Breast epithelium (tissue), 4 donors: ENCODE measurements around the gene CCNF. TPM values are rescaled to one million over a fixed set of nuclear protein-coding genes. Genes with fewer than 3 reads are reported as not detected.
A peak's percentile ranks its signal among the peaks of the same experiment; 100 is the strongest.

Experiments
- DNase-seq, 2 donors: peaks; one replicate each; pipeline ENCODE4 v3.0.0-alpha.2; 2019; ENCODE audit warnings: low spot score in 2 of 2
- H3K27ac ChIP-seq, 2 donors: fragments of 200-600 bp; sonication (generic) in 1 of 2; one replicate each; pipeline ENCODE4 v1.5.1; 2016 to 2019; ENCODE audit warnings: mild to moderate bottlenecking in 1 of 2
- H3K27me3 ChIP-seq, 2 donors: fragments of 200-600 bp; sonication (generic) in 1 of 2; one replicate each; pipeline versions ENCODE4 v1.5.1 to v1.6.0; 2017 to 2019; ENCODE audit warnings: control low read depth in 1 of 2, mild to moderate bottlenecking in 1 of 2
- H3K36me3 ChIP-seq: fragments of 200-600 bp; one replicate; pipeline ENCODE4 v1.5.1; 2019
- H3K4me1 ChIP-seq, 2 donors: fragments of 200-600 bp; sonication (generic); one replicate each; pipeline ENCODE4 v1.5.1; 2016 to 2019; ENCODE audit warnings: control low read depth in 1 of 2
- H3K4me3 ChIP-seq, 3 donors: fragments of 200-600 bp; sonication (generic); 1 replicate in 2 of 3; 2 replicates in 1 of 3; pipeline ENCODE4 v1.5.1; 2016 to 2019; ENCODE audit warnings: mild to moderate bottlenecking in 3 of 3, moderate library complexity in 2 of 3
- H3K9me3 ChIP-seq, 2 donors: fragments of 200-600 bp; sonication (generic) in 1 of 2; one replicate each; pipeline ENCODE4 v1.5.1; 2016 to 2019; ENCODE audit warnings: control low read depth in 1 of 2
- POLR2A ChIP-seq: fragments of 450-650 bp; IDR thresholded peaks from one replicate; pipeline ENCODE4 v1.6.1; 2016; ENCODE audit warnings: antibody characterized with exemption, mild to moderate bottlenecking, moderate library complexity
- POLR2AphosphoS5 ChIP-seq, 3 donors: sonication (generic); formaldehyde crosslinking; IDR thresholded peaks; one replicate each; pipeline ENCODE4 v1.6.1; 2017; ENCODE audit warnings: antibody characterized with exemption in 3 of 3
- intact Hi-C: fragments of 100-400 bp; cut with DNase I; formaldehyde crosslinking; loops from one replicate; pipeline ENCODE4 v1.15.1; 2023; ENCODE audit warnings: low total_unique reads
- total RNA-seq, 3 donors: library from RNA; depleted of rRNA; stranded (reverse); fragments of >200 nt; gene quantifications; one replicate each; pipeline ENCODE4 v1.1.0, GENCODE V29; 2016
- TF ChIP-seq, protein P1 (sequence below), 3 donors: fragments of 450-650 bp; IDR thresholded peaks; one replicate each; pipeline ENCODE4 v1.5.1; 2016 to 2017; ENCODE audit warnings: antibody characterized with exemption in 3 of 3, mild to moderate bottlenecking in 3 of 3, moderate library complexity in 3 of 3

CCNF gene
- total RNA-seq, 3 donors from 2014 or later, result 1.6 to 2.9 (median 2.7) TPM

DNA sequence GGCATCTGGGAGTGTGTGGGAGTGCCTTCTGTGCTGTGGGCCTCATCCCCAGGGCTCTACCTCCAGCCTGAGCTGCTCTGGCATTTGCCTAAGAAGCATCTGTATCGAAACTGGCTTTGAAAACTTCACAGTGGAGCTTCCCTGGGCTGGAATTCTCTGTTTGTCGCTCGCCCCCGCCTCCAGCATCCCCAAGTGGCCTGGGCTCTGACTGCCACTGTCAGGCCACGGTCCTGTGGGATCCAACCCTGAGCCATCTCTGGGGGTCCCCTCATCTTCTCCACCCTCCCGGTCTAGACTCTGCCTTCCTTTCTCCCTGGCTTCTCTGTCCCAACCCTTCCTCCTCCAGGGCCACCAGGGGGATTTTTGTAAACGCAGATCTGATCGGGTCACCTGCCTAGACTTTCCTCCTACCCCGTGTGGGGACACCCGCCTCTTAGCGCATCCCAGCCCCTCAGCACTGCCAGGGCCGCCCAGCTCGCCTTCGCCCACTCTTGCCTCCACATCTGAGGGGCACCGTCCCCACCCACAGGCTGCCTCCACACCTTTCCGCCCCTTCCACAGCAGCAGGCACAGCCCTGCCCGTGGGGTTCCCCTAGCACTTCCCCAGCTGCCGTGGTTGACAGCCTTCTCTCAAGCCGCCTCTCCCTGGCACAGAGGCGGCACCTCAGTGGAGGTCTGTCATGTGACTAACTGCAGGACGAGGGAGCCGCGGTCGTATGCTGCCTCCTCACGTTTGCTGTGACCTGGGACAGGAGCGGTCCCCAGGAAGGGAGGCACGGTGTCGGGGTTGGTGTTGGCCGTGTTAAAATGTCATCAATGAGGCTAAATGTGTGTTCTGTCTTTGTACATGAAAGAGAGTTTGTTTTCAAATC is 57.6 kb downstream of the CCNF start:
- H3K4me3 ChIP-seq, result no peak overlapping the region
- peak; percentile 71 to 74 for DNase-seq
- TF ChIP-seq POLR2AphosphoS5 (IDR thresholded peaks at IDR 0.05) (no peak), POLR2A (no peak)
- TF ChIP-seq, protein P1, sequence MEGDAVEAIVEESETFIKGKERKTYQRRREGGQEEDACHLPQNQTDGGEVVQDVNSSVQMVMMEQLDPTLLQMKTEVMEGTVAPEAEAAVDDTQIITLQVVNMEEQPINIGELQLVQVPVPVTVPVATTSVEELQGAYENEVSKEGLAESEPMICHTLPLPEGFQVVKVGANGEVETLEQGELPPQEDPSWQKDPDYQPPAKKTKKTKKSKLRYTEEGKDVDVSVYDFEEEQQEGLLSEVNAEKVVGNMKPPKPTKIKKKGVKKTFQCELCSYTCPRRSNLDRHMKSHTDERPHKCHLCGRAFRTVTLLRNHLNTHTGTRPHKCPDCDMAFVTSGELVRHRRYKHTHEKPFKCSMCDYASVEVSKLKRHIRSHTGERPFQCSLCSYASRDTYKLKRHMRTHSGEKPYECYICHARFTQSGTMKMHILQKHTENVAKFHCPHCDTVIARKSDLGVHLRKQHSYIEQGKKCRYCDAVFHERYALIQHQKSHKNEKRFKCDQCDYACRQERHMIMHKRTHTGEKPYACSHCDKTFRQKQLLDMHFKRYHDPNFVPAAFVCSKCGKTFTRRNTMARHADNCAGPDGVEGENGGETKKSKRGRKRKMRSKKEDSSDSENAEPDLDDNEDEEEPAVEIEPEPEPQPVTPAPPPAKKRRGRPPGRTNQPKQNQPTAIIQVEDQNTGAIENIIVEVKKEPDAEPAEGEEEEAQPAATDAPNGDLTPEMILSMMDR (IDR thresholded peaks at IDR 0.05), result peak in 1 of 3 donors; percentile 16
- no peaks in the 10 kb centered on the region for H3K27me3 ChIP-seq
- intact Hi-C loops, result no loop called here
- no peaks in the 10 kb centered on the region for H3K9me3 ChIP-seq
- H3K4me1 ChIP-seq, result peaks cover 10 to 25% of the 10 kb centered on the region in 2 donors
- H3K36me3 ChIP-seq, result no peaks in the 10 kb centered on the region
- peak overlapping the region; percentile 29 to 90 for H3K27ac ChIP-seq

DNA sequence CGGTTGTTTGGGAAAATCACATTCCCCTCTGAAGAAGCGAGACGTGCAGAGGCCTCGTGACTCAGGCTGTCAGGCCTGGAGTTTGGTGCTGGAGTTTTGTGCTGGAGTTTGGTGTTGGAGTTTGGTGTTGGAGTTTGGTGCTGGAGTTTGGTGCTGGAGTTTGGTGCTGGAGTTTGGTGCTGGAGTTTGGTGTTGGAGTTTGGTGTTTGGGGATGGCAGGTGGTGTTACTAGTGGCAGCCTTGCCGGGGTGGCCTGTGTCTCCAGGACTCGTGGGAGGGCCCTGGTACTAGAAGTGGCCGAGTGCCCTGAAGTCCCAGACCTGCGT is 58.2 kb downstream of the CCNF start:
- Histone ChIP-seq H3K9me3 (no peaks in the 10 kb centered on the region), H3K4me1 (peaks cover 8 to 19% of the 10 kb centered on the region in 2 donors), H3K36me3 (no peaks in the 10 kb centered on the region), H3K27me3 (no peaks in the 10 kb centered on the region), H3K4me3 (no peak overlapping the region), H3K27ac (peak overlapping the region; percentile 48 to 90)
- no peak for TF ChIP-seq POLR2A
- TF ChIP-seq POLR2AphosphoS5 (IDR thresholded peaks at IDR 0.05), result no peak
- TF ChIP-seq, protein P1 (IDR thresholded peaks at IDR 0.05), result no peak
- intact Hi-C loops, result no loop called here
- no peak for DNase-seq

DNA sequence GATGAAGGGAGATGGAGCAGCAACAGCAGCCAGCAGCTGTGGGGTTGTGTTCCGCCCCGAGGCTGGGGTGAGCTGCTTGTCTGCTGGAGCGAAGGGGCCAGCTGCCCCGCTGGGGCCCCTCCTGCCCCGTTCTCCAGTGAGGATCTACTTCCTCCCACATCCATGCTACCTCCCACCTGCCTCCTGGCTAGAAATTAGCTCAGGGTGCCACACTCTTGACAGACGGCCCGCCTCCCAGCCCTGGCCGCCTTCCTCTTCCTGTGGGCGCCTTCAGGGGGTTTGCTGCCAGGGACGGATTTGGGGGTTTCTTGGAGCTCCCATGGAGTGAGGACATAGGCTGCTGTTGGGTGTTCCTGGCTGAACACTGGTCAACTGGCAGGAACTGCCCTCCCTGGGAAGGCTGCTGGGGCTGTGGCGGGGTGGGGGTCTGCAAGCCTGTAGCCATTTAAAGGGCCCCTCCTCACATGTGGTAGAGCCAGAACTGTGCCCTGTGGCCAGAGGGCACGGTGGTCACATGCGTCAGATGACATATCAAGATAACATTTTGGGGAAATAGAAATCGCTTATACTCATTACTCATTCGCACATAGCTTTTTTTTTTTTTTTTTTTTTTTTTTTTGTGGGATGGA is 58.8 kb downstream of the CCNF start:
- Histone ChIP-seq H3K4me1 (peaks cover 6 to 17% of the 10 kb centered on the region in 2 donors), H3K36me3 (no peaks in the 10 kb centered on the region), H3K4me3 (no peak overlapping the region), H3K27me3 (no peaks in the 10 kb centered on the region), H3K9me3 (no peaks in the 10 kb centered on the region), H3K27ac (peak overlapping the region in 1 of 2 donors; percentile 48)
- no peak for DNase-seq
- intact Hi-C loops, result no loop called here
- TF ChIP-seq POLR2AphosphoS5 (IDR thresholded peaks at IDR 0.05), result no peak
- TF ChIP-seq, protein P1 (IDR thresholded peaks at IDR 0.05), result no peak
- TF ChIP-seq POLR2A, result no peak

DNA sequence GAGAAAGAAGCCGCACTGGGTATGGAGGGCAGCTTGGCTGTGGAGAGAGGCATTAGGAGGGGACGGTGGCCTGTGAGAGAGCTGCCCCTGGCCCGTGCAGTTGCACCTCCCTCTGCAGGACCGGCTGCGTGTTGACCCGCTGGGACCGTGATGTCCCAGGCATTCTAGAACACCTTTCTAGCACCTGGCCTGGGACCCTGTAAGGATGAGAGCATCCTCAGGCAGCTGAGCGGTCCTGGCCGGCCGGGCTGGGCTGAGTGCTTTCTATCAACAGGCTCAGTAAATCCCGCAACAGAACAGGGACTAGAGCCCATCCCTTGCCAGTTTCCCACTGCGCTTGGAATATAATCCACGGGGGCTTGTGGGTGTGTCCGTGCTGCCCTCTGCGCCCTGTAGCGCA is 60.3 kb downstream of the CCNF start:
- Histone ChIP-seq H3K36me3 (no peaks in the 10 kb centered on the region), H3K9me3 (no peaks in the 10 kb centered on the region), H3K27me3 (no peaks in the 10 kb centered on the region), H3K27ac (no peak overlapping the region), H3K4me3 (no peak overlapping the region), H3K4me1 (peaks cover 2 to 6% of the 10 kb centered on the region in 2 donors)
- intact Hi-C loops, result no loop called here
- DNase-seq, result no peak
- TF ChIP-seq POLR2A (no peak), POLR2AphosphoS5 (IDR thresholded peaks at IDR 0.05) (no peak)
- TF ChIP-seq, protein P1 (IDR thresholded peaks at IDR 0.05), result no peak
